Dermis microvascular lymphatic vessel endothelial cell (primary cell): ENCODE data around the gene MMP19. TPM values are rescaled to one million over a fixed set of nuclear protein-coding genes. Genes with fewer than 3 reads are reported as not detected.
"Not testable (repeated sequence)": the region's sequence is repeated elsewhere in the genome, so short reads cannot be mapped to it uniquely, and the experiment has no call there.

Experiments used
- DNase-seq, 2 donors: peaks; one replicate each; pipeline versions ENCODE4 v3.0.0 to v3.0.0-alpha.2; 2010; ENCODE audit warnings: low read depth in 2 of 2
- total RNA-seq: library from RNA; depleted of rRNA; stranded (reverse); fragments of >200 nt; gene quantifications from 2 replicates; pipeline ENCODE4 v1.2.1, GENCODE V29; 2014

The MMP19 gene
- total RNA-seq, 1 donor from 2014 or later: 0.51 TPM

GRCh38 chr12:55843431-55843830, 695 bp upstream of the MMP19 start:
- no peak for DNase-seq

- no peak for DNase-seq
Measured at GRCh38 chr12:55840581-55841351, 2.0 kb downstream of the MMP19 start.

- DNase-seq: no peak
Measured at GRCh38 chr12:55839345-55840140, 3.2 kb downstream of the MMP19 start.

- no peak for DNase-seq
Measured at GRCh38 chr12:55838361-55838760, 4.4 kb downstream of the MMP19 start.

GRCh38 chr12:55834400-55834799, 8.3 kb downstream of the MMP19 start:
- DNase-seq: not testable (repeated sequence)

- no peak for DNase-seq
Measured at GRCh38 chr12:55833056-55833455, 9.7 kb downstream of the MMP19 start.

- DNase-seq: no peak
Measured at GRCh38 chr12:55831447-55831815, 11.3 kb downstream of the MMP19 start.

GRCh38 chr12:55830601-55831446, 11.9 kb downstream of the MMP19 start:
- peak; percentile 47 to 65 for DNase-seq

- peak in 1 of 2 donors; percentile 25 for DNase-seq
Measured at GRCh38 chr12:55829967-55830600, 12.7 kb downstream of the MMP19 start.

- DNase-seq: no peak
Measured at GRCh38 chr12:55828357-55828756, 14.4 kb downstream of the MMP19 start.

- no peak for DNase-seq
Measured at GRCh38 chr12:55827806-55828205, 14.9 kb downstream of the MMP19 start.

GRCh38 chr12:55824726-55825125, 18.0 kb downstream of the MMP19 start:
- DNase-seq: no peak

- DNase-seq: no peak
Measured at GRCh38 chr12:55823419-55823818, 19.3 kb downstream of the MMP19 start.

GRCh38 chr12:55822228-55822627, 20.5 kb downstream of the MMP19 start:
- DNase-seq: no peak

- peak in 1 of 2 donors; percentile 35 for DNase-seq
Measured at GRCh38 chr12:55820679-55821078, 22.1 kb downstream of the MMP19 start.

- no peak for DNase-seq
Measured at GRCh38 chr12:55818886-55819285, 23.9 kb downstream of the MMP19 start.

GRCh38 chr12:55818140-55818728, 24.5 kb downstream of the MMP19 start:
- peak in 1 of 2 donors; percentile 7 for DNase-seq

GRCh38 chr12:55817345-55818139, 25.2 kb downstream of the MMP19 start, which contains the start of the genes ORMDL2 and SARNP:
Gene ORMDL2 (plus strand): TSS chr12:55818041. CDS start chr12:55819000, 959 bp downstream.
Gene SARNP (minus strand): TSS chr12:55817724. CDS start chr12:55817701, 23 bp downstream.
- peak; percentile 100 for DNase-seq

- no peak for DNase-seq
Measured at GRCh38 chr12:55816881-55817344, 25.8 kb downstream of the MMP19 start.

GRCh38 chr12:55815473-55815872, 27.3 kb downstream of the MMP19 start:
- no peak for DNase-seq
